DMS53 (cell line): ENCODE results near the gene VIPR2.

ENCODE experiments used
- DNase-seq: peaks from one replicate; lab custom pipeline; 2025; lab: John Stamatoyannopoulos, UW

VIPR2 gene

DNA sequence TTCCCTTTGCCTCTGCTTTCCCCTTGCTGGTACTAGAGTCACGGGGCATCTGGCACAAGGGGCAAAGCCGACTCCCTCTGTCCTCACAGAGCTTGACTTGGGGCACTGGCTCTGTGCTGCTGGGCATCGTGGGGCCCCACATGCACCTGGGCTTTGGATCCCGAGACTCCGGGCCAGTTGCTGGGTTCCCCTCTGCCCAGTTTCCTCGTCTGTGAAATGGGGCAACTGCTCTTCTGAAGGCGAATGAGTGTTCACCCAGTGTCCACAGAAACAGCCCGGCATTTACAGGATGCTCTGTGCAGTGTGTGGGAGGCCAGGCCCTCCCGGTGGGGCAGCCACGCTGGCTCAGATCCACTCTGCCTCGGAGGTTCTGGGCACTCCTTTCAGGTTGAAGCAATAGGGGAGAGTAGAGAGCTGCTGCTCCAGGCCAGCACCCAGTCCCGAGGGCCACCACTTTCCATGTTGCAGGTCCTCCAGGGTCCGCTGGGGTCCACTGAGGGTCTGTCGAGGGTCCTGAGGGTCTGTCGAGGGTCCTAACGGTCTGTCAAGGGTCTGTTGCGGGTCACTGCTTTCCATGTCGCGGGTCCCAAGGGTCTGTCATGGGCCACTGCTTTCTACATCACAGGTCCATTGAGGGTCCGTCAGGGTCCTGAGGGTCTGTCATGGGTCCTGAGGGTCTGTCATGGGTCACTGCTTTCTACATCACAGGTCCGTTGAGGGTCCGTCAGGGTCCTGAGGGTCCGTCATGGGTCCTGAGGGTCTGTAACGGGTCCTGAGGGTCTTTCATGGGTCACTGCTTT is 103.6 kb downstream of the VIPR2 start:
- DNase-seq, result no peak

DNA sequence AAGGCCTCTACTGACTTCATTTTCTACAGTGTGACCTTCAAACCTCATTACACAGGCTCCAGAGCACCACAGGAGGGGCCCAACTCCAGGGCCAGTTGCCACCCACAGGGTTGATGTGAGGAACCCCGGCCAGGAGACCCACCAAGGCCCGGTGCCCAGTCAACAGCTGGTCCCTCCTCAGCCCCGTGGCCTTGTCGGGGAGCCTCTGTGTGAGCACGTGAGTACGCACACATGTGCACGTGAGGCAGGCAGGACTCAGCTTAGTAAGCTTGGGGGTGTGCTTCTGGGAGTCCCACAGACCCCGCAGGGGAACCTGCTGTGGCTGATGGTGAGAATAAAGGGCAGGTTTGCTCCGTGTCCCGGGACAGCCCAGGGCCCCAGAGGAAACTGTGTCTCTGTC is 104.5 kb downstream of the VIPR2 start:
- no peak for DNase-seq

- no peak for DNase-seq
Observed at GRCh38 chr7:159039716-159040115, 105.0 kb downstream of the VIPR2 start.

- DNase-seq, result no peak
Observed at GRCh38 chr7:159038066-159038465, 106.6 kb downstream of the VIPR2 start.

DNA sequence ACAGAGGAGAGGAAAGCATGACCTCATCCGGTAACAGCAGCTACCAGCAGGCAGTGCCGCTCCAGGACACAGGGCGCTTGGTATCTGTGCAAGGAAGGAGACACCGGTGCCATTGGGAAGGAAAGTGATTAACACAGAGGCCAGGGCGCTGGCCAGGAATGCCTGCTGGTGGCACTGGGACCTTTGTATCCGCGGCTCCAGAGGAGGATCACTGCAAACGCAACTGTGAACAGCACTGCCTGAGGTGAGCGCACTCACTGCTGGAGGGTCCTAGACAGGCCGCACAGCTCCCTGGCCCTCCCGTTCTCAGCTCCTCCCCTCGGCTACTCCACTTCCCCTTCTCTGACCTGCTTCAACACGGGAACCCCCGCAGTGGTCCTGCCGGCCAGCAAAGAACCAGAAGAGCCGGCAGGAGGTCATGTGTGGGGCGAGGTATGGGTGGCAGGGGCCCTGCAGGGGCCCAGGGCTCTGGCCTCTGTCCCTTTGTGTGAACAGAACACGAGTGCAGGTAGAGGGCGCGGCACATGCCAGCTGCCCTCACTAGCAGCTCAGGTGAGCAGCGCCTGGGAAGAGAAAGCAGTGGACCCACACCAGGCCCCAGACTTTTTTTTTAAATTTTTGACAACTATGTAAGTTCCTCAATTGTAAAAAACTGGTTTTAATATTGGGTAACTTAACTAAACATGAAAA is 107.6 kb downstream of the VIPR2 start:
- DNase-seq, result no peak

GRCh38 chr7:159035571-159036073 is 109.0 kb downstream of the VIPR2 start:
- no peak for DNase-seq

DNA sequence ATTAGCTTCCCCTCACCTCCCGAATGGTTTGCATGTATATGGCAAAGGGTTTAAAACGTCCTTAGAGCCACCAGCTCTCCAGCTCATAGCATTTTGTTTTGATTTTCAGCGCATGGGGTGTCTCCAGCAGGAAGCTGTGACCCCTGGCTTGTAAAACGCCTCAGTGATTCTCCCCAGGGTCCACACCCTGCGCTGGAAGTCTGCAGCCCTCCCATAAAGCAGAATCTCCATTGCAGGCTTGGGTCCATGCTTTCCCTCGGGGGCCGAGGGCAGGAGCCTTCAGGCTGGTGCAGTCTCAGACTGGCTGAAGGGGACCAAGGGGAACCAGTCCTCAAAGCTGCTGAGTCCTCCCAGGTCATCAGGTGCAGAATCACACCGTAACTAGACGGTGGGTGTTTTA is 109.7 kb downstream of the VIPR2 start:
- no peak for DNase-seq

GRCh38 chr7:159034394-159034793 is 110.3 kb downstream of the VIPR2 start:
- DNase-seq, result no peak

GRCh38 chr7:159033956-159034355 is 110.7 kb downstream of the VIPR2 start:
- no peak for DNase-seq

DNA sequence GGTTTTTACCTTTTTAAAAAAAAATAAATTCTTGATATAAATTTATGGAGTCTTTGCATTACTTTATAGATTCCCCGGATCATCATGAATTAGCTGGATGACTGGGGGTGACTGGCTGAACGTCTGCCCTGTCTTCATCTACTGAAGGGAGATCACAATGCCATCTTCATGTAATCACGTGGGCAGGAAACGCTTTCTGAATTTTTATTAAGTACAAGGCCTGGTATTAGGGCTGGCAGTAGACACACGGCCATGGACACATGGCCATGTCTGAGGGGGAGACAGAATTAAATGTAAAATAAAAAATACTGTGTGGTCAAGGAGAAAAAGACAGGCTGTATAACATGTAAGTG is 111.2 kb downstream of the VIPR2 start:
- DNase-seq, result no peak

GRCh38 chr7:159032753-159033472 is 111.8 kb downstream of the VIPR2 start:
- no peak for DNase-seq

- DNase-seq, result no peak
Observed at GRCh38 chr7:159032322-159032721, 112.3 kb downstream of the VIPR2 start.

- DNase-seq, result no peak
Observed at GRCh38 chr7:159031750-159032149, 112.9 kb downstream of the VIPR2 start.

DNA sequence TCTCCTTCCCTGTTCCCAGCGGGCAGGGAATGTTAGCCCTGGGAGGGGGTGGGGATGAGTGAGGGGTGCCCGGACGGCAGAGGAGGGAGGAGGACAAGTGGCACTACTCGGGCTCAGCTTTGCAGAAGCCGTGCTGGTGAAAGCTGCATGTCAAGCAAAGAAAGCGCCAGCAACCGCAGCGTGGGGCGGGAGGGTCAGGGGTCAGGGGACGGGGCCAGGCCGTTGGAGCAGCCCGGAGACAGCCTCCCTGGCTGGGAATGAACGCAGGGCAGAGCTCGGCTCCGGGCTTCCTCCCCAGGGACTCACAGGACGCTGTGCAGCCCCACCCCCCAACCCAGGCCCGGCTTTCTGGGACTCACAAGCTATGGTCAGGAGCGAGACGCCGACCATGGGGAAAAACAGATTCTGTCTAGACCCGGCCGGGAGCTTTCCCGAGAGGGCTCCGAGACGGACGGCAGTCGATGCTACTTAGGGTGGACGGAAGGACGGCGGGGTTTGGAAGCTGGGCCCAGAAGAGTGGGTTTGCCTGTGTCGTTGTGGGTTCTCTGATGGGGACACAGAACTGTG is 113.4 kb downstream of the VIPR2 start:
- DNase-seq, result no peak

DNA sequence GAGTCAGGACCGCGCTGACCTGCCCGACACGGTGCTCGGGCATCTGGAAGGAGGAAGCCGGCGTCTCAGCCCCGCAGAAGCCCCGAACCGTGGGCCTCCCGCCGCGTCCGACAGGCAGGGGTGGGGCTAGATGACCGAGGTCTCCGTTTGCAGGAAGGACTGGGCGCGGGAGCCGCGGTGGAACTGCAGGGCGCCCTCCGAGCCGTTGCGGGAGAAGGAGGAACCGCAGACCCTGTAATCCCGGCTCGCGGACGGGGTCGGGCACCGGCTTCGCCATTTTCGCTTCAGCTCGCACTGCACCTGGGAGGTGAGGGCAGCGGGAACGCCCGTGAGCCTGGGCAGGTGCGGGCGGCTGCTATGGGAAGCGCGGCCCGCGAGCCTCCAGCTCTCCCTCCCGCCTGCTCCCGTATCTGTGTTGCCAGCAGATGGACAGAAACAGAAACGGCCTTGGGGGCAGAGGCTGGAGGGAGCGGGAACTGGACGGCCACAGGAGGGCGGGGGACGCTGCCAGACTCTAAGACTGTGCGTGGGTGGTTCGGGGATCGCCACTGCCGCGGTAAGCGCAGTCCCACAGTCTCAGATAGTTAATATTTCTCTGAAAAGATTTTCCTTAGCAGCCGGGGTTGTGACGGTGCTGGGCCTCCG is 114.1 kb downstream of the VIPR2 start:
- peak; percentile 88 for DNase-seq

GRCh38 chr7:159028508-159029401 is 115.9 kb downstream of the VIPR2 start:
- DNase-seq, result no peak

GRCh38 chr7:159027789-159028507 is 116.7 kb downstream of the VIPR2 start:
- peak; percentile 95 for DNase-seq

DNA sequence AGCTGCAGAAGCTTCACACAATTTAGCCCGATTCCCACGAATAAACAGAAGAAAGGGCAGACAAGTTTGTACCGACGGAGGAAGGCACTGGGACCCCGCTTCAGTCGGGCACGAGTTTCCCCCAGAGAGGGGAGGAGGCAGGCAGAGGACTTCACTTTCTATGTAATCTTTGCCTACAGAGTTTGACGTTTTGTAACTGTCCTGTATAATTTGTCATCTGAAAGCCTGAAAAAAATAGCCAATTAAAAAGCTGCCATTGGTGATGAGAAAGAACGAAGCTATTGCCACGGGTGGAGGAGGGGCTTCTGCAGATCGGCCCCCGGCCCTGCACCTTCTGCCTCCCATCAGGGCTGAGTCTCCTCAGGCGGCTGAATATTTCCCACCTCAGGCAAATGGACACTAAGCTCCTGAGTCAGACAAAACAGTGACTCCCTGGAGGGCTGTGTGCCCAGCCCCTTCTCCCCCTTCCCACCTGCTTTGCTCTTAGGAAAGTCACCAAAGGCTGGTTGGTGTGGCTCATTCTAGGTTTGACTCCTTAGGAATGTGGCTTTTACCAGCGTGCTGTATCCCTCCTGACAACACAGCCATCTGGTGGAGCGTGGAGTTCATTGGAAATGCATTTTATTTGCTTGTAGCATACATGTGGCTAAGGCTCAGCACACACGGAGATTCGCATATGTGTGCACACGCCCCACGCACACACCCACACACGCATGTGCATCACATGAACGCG is 117.4 kb downstream of the VIPR2 start:
- DNase-seq, result peak; percentile 84

DNA sequence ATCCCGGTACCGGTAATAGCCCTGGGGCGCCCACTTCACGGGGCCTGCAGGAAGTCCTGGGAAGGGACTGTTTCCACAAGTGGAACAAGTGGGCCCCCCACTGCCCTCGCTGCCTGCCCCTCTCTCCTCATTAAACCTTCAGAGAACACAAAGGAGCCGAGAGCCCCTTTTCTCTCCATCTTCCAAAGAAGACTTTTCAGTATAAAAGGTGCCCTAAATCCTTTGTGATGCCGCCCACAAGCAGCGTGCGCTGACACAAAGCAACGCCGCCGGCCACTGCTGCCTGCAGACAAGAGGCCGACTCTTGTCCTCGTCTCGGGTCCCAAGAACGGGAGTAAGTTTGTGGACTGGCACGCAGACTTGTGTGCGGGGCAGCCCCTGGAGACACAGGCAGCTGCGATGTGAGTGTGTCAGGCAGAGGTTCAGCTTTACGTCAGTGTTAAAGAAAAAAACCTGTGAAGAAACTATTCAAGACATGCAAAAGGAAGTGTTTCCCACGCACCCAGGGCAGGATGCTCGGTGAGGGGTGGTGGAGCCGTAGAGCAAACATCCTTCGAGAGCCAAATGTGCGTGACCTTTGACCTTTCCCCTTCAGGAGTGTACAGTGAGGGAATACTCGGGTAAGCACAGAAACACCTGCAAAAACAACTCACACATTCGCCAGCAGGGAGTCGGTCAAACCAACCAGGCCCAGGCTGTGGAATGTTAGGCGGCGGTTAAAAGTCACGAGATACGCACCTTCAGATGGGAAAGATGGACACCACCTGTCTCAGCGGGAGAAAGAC is 118.2 kb downstream of the VIPR2 start:
- DNase-seq, result no peak
